Measurements from ENCODE around the gene ZMIZ1. TPM values are rescaled to one million over a fixed set of nuclear protein-coding genes. Genes with fewer than 3 reads are reported as not detected.
A peak's percentile ranks its signal among the peaks of the same experiment; 100 is the strongest.

The ZMIZ1 gene
- total and polyA plus RNA-seq, 8 donors: 63.1 to 87.2 (median 76.8) TPM

DNA sequence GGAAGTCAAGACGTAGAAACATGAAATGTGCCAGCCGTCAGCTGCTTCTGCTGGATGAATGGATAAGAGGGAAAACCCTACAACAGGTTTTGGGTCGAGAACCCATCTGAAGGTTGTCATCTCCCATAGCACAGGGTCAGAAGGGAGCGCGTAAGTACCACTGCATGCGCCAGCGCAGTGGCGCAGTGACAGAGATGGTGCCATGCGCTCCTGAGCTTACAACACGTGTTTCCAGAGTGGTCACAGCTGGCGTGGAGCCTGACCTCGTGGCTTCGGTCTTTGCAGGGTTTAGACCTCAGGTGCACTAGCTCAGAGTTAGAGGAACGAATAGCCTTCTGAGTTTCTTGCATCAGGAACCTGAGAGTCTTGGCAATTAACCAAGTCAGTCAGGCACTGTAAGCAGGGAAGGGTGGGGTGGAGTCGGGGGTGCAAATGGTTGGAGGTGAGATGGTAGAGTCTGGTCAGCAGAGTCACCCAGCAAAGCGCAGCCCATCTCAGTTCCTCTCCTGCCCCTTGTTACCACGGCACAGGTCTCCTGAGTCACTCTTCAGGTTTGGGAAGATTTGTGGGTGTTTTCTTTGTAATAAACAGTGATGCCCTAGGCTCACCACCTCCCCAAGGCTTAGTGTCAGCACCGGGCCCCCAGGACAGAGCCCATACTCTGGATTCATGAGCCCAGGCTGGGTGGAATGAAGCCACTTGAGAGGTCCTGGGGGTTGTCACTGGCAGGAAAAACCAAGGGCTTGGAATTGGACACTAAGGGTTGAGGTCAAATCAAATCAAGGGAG is 194.4 kb downstream of the ZMIZ1 start:
- no peak for DNase-seq
- Histone ChIP-seq H3K27ac (peak overlapping the region in 1 of 2 donors; percentile 92), H3K4me3 (no peak overlapping the region), H3K27me3 (no peaks in the 10 kb centered on the region), H3K4me1 (peaks cover 18 to 92% of the 10 kb centered on the region in 2 donors), H3K36me3 (peaks cover 0 to 9% of the 10 kb centered on the region in 2 donors), H3K9me3 (no peaks in the 10 kb centered on the region)
- ATAC-seq: no peak
- TF ChIP-seq CTCF (IDR thresholded peaks at IDR 0.05): no peak
- intact Hi-C loops (cut with DNase I): no loop called here

DNA sequence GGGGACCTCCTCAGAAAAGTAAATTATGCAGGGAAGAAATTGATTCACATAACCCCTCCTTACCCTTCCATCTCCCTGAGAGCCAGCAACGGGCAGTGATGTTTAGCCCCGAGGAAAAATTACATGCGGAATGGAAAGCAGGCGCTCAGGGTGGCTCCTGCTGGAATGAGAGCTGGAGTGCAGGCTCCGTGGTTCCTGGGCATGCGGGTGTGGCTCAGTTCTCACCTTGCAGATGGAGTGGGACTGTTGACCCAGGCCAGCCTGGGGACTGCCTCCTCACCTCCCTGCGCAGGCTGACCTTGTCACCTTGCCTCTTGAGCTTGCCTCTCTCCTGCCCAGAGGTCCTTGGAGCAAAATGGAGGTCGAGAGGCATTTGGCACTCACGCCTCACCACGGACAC is 195.2 kb downstream of the ZMIZ1 start:
- Histone ChIP-seq H3K36me3 (peaks cover 0 to 11% of the 10 kb centered on the region in 2 donors), H3K27me3 (no peaks in the 10 kb centered on the region), H3K27ac (peak overlapping the region in 1 of 2 donors; percentile 92), H3K4me1 (peaks cover 18 to 95% of the 10 kb centered on the region in 2 donors), H3K4me3 (no peak overlapping the region), H3K9me3 (no peaks in the 10 kb centered on the region)
- DNase-seq: no peak
- peak; percentile 22 for ATAC-seq
- intact Hi-C loops (cut with DNase I): no loop called here
- no peak for TF ChIP-seq CTCF (IDR thresholded peaks at IDR 0.05)

DNA sequence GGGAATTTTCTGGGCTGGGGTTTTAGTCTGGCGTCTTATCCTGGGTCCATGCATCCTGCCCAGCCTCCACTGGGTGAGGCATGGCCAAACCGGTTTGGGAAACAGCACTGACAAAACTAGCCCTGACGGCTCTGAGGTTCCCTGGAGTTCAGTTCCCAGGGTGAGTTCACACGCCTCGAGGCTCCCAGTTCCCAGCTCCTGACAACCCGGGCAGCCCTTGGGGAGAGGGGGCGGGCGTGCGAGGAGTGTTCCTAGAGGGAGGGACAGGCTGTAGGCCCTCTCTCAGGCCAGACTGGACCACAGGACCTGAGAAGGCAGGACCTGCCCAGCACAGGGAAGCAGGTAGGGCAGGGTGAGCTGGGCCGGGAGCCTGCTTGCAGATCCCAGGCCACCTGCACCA is 196.2 kb downstream of the ZMIZ1 start:
- no peak for TF ChIP-seq CTCF (IDR thresholded peaks at IDR 0.05)
- Histone ChIP-seq H3K36me3 (peaks cover 0 to 12% of the 10 kb centered on the region in 2 donors), H3K27ac (peak overlapping the region; percentile 39 to 92), H3K4me3 (no peak overlapping the region), H3K9me3 (no peaks in the 10 kb centered on the region), H3K27me3 (no peaks in the 10 kb centered on the region), H3K4me1 (peaks cover 18 to 94% of the 10 kb centered on the region in 2 donors)
- ATAC-seq (peak; percentile 12), DNase-seq (peak in 1 of 4 donors; percentile 65)
- intact Hi-C loops (cut with DNase I): no loop called here

DNA sequence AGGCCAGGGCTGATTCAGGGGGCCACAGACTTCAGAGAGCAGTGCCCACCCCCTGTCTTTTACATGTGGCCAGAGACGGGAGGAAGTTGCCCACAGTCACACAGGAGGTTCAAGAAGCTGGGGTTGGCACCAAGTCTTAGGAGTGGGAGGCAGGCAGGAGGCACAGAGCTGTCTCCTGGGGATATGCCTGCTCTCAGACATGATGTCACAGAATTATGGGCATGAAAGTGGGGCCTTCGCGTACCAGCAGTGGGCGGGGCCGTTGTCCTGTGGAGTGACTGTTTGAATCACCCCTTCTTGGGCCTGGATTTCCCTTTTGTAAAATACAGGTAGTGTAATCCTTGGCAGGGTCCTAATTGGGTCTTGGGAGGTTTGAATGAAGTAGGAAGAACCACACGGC is 197.3 kb downstream of the ZMIZ1 start:
- peak overlapping the region; percentile 87 to 92 for H3K27ac ChIP-seq
- intact Hi-C loops (cut with DNase I): no loop called here
- DNase-seq (no peak), ATAC-seq (peak; percentile 1)
- no peaks in the 10 kb centered on the region for H3K27me3 ChIP-seq
- H3K36me3 ChIP-seq: peaks cover 0 to 8% of the 10 kb centered on the region in 2 donors
- no peaks in the 10 kb centered on the region for H3K9me3 ChIP-seq
- H3K4me3 ChIP-seq: no peak overlapping the region
- peaks cover 22 to 95% of the 10 kb centered on the region in 2 donors for H3K4me1 ChIP-seq
- no peak for TF ChIP-seq CTCF (IDR thresholded peaks at IDR 0.05)

DNA sequence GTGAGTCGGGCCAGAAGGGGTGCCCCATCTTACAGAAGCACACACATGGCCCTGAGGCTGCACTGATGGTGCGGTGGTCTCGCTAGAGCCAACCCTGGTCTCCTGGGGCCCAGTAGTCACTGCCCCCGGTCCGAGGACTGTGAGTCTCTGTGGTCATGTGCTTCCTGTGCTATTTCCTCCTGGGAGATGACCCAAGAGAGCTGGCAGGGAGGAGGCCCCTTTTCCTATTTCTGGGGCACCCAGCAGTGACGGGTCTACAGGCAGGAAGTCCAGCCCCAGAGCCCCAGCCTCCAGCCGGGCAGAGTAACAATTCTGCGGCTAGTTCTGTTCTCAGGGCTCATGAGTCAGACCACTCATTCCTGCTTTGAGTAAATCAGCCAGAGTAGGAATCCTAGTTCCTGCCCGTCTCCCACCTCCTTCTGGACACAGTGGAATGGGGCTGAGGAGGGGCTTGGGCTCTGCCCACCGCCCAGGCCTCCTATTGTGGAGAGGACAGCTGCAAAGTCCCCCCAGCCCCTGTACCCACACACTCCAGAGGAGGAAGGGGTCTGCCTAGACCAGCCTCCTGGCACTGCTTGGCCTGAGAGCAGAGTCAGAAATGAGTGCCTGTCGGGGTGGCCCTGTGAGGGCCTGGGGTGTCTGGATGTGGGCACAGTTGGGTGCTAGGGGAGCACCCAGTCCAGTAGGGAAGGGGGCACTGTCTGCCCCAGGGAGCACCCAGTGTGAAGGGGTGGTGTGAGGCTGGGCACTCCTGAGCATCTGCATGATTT is 198.0 kb downstream of the ZMIZ1 start:
- TF ChIP-seq CTCF (IDR thresholded peaks at IDR 0.05): no peak
- Histone ChIP-seq H3K9me3 (no peaks in the 10 kb centered on the region), H3K4me3 (no peak overlapping the region), H3K36me3 (peaks cover 0 to 8% of the 10 kb centered on the region in 2 donors), H3K4me1 (peaks cover 22 to 97% of the 10 kb centered on the region in 2 donors), H3K27ac (peak overlapping the region; percentile 87 to 92), H3K27me3 (no peaks in the 10 kb centered on the region)
- ATAC-seq (peak; percentile 68), DNase-seq (peak in 2 of 4 donors; percentile 88 to 89)
- intact Hi-C loops (cut with DNase I): no loop called here

Data from left lung (tissue), 10 donors.